Measurements from ENCODE around the gene GARIN5A. TPM values are rescaled to one million over a fixed set of nuclear protein-coding genes. Genes with fewer than 3 reads are reported as not detected.

The GARIN5A gene
- total RNA-seq, 1 experiment from 2014 or later: 6.2 TPM

DNA sequence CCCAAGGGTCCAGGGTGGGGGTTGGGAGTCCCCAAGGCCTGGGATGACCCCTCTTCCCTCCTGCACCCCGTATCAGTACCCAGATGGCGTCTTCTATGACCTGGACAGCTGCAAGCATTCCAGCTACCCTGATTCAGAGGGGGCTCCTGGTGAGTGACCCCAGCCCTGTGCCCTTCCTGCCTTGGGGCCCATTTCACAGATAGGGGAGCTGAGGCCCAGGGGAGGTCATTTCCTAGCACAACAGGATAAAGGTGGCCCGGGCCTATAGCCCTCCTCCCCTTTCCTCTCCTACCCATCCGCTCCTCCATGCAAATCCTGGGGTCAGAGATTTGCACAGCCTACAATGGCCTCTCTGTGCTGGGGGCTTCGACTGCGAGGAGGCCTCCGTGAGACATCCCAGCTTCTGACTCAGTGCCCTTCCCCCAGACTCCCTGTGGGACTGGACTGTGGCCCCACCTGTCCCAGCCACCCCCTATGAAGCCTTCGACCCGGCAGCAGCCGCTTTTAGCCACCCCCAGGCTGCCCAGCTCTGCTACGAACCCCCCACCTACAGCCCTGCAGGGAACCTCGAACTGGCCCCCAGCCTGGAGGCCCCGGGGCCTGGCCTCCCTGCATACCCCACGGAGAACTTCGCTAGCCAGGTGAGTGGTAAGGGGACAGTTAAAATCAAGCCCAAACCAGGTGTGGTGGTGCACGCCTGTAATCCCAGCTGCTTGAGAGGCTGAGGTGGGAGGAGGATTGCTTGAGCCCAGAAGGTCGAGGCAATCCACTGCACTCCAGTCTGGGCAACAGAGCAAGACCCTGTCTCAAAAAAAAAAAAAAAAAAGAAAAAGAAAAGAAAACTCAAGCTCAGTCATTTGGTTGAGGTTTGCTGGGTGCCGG lies 54.0 kb downstream of the GARIN5A start:
- Histone ChIP-seq H4K20me1 (ENCODE audit: low read length) (no peaks in the 10 kb centered on the region), H3K9me3 (ENCODE audit: low read length) (no peaks in the 10 kb centered on the region), H3K4me3 (ENCODE audit: low read length) (no peak overlapping the region), H3K4me2 (ENCODE audit: low read length) (no peak overlapping the region), H3K27ac (ENCODE audit: low read length) (no peak overlapping the region), H3K27me3 (ENCODE audit: low read length) (peaks cover 26% of the 10 kb centered on the region), H2AFZ (ENCODE audit: low read length) (no peak overlapping the region), H3K79me2 (ENCODE audit: low read length) (no peaks in the 10 kb centered on the region), H3F3A (ENCODE audit: low read length, unreplicated experiment) (no peaks in the 10 kb centered on the region), H3K4me1 (ENCODE audit: insufficient read depth, low read length) (no peaks in the 10 kb centered on the region), H3K9me2 (replicated peaks; ENCODE audit: low read length) (no peaks in the 10 kb centered on the region), H3K36me3 (ENCODE audit: low read depth, low read length) (no peaks in the 10 kb centered on the region), H3K9ac (ENCODE audit: low read length) (no peak overlapping the region)
- no TSS peak for BruUV-seq (replicated peaks)
- ChIA-PET CTCF (no interaction called here), POLR2A (ENCODE audit: unreplicated experiment) (no interaction called here)
- DNase-seq (no peak), ATAC-seq (no peak)
- intact Hi-C loops (cut with micrococcal nuclease): no loop called here
- TF ChIP-seq, protein P1, sequence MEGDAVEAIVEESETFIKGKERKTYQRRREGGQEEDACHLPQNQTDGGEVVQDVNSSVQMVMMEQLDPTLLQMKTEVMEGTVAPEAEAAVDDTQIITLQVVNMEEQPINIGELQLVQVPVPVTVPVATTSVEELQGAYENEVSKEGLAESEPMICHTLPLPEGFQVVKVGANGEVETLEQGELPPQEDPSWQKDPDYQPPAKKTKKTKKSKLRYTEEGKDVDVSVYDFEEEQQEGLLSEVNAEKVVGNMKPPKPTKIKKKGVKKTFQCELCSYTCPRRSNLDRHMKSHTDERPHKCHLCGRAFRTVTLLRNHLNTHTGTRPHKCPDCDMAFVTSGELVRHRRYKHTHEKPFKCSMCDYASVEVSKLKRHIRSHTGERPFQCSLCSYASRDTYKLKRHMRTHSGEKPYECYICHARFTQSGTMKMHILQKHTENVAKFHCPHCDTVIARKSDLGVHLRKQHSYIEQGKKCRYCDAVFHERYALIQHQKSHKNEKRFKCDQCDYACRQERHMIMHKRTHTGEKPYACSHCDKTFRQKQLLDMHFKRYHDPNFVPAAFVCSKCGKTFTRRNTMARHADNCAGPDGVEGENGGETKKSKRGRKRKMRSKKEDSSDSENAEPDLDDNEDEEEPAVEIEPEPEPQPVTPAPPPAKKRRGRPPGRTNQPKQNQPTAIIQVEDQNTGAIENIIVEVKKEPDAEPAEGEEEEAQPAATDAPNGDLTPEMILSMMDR (conservative IDR thresholded peaks at IDR 0.05; ENCODE audit: low read depth, low read length): no peak
- TF ChIP-seq EZH2 (IDR thresholded peaks at IDR 0.05; ENCODE audit: low read length, unreplicated experiment) (no peak), EZH2phosphoT487 (IDR thresholded peaks at IDR 0.05; ENCODE audit: borderline replicate concordance, low read length) (no peak)

DNA sequence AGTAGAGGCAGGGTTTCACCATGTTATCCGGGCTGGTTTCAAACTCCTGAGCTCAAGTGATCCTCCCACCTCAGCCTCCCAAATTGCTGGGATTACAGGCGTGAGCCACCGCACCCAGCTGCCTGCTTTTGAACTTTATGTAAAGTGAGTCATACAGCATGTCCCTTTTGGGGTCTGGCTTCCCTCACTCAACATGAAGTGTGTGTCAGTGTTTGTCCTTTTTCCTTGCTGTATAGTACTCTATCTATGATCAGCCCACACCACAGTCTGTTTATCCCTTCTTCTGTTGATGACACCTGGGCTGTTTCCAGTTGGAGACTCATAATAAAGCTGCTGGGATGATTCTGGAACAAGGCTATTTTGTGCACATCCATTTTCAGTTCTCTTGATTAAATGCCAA lies 55.8 kb downstream of the GARIN5A start:
- no peak overlapping the region for H2AFZ ChIP-seq (ENCODE audit: low read length)
- no peaks in the 10 kb centered on the region for H3K9me3 ChIP-seq (ENCODE audit: low read length)
- H3F3A ChIP-seq (ENCODE audit: low read length, unreplicated experiment): no peaks in the 10 kb centered on the region
- no peak overlapping the region for H3K27ac ChIP-seq (ENCODE audit: low read length)
- H3K4me3 ChIP-seq (ENCODE audit: low read length): no peak overlapping the region
- BruUV-seq (replicated peaks): no TSS peak
- ATAC-seq (no peak), DNase-seq (no peak)
- intact Hi-C loops (cut with micrococcal nuclease): no loop called here
- H3K36me3 ChIP-seq (ENCODE audit: low read depth, low read length): no peaks in the 10 kb centered on the region
- H3K9me2 ChIP-seq (replicated peaks; ENCODE audit: low read length): no peaks in the 10 kb centered on the region
- H3K79me2 ChIP-seq (ENCODE audit: low read length): no peaks in the 10 kb centered on the region
- no peaks in the 10 kb centered on the region for H4K20me1 ChIP-seq (ENCODE audit: low read length)
- ChIA-PET POLR2A (ENCODE audit: unreplicated experiment) (no interaction called here), CTCF (no interaction called here)
- H3K9ac ChIP-seq (ENCODE audit: low read length): no peak overlapping the region
- no peaks in the 10 kb centered on the region; the same call in 1 of the 2 replicates for H3K4me1 ChIP-seq (ENCODE audit: insufficient read depth, low read length)
- no peak overlapping the region for H3K4me2 ChIP-seq (ENCODE audit: low read length)
- peaks cover 26% of the 10 kb centered on the region for H3K27me3 ChIP-seq (ENCODE audit: low read length)
- TF ChIP-seq EZH2phosphoT487 (IDR thresholded peaks at IDR 0.05; ENCODE audit: borderline replicate concordance, low read length) (no peak), EZH2 (IDR thresholded peaks at IDR 0.05; ENCODE audit: low read length, unreplicated experiment) (no peak)
- TF ChIP-seq, protein P1 (conservative IDR thresholded peaks at IDR 0.05; ENCODE audit: low read depth, low read length): no peak

DNA sequence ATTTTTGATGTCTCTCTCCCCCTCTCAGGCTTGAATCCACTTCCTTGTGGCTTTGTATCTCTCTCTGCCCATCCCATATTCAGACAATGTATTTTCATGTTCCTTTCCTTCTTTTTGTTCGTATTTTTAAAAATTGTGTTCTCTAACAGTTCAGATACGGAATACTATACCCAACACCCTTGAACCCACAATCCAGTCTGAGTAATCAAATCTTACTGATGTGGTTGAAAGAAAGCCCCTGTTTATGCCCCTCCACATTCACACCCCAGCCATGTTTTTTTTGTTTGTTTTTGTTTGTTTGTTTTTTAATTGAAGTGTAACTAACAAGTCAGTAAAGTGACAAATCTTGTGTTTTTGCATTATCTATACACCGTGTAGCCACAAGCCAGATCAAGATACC lies 56.5 kb downstream of the GARIN5A start:
- no peaks in the 10 kb centered on the region for H3K9me3 ChIP-seq (ENCODE audit: low read length)
- ChIA-PET POLR2A (ENCODE audit: unreplicated experiment) (no interaction called here), CTCF (no interaction called here)
- DNase-seq (no peak), ATAC-seq (no peak)
- no peak overlapping the region for H3K4me3 ChIP-seq (ENCODE audit: low read length)
- no peak overlapping the region for H3K9ac ChIP-seq (ENCODE audit: low read length)
- H3K4me1 ChIP-seq (ENCODE audit: insufficient read depth, low read length): no peaks in the 10 kb centered on the region; the same call in 1 of the 2 replicates
- no peaks in the 10 kb centered on the region for H3K9me2 ChIP-seq (replicated peaks; ENCODE audit: low read length)
- no peak overlapping the region for H3K27ac ChIP-seq (ENCODE audit: low read length)
- intact Hi-C loops (cut with micrococcal nuclease): no loop called here
- no peaks in the 10 kb centered on the region for H4K20me1 ChIP-seq (ENCODE audit: low read length)
- TF ChIP-seq EZH2phosphoT487 (IDR thresholded peaks at IDR 0.05; ENCODE audit: borderline replicate concordance, low read length): no peak
- no peak overlapping the region for H2AFZ ChIP-seq (ENCODE audit: low read length)
- H3F3A ChIP-seq (ENCODE audit: low read length, unreplicated experiment): no peaks in the 10 kb centered on the region
- no peaks in the 10 kb centered on the region for H3K79me2 ChIP-seq (ENCODE audit: low read length)
- no peaks in the 10 kb centered on the region for H3K36me3 ChIP-seq (ENCODE audit: low read depth, low read length)
- no peak overlapping the region for H3K4me2 ChIP-seq (ENCODE audit: low read length)
- no TSS peak for BruUV-seq (replicated peaks)
- peaks cover 26% of the 10 kb centered on the region for H3K27me3 ChIP-seq (ENCODE audit: low read length)
